NT2/D1 (cell line): ENCODE measurements around the gene AK9.

Experiments
- DNase-seq: peaks from one replicate; pipeline ENCODE4 v3.0.0-alpha.2; 2011; ENCODE audit warnings: low read depth, low spot score
- H3K27me3 ChIP-seq: 2 replicates; pipeline ENCODE4 v1.6.0; 2011; ENCODE audit warnings: mild to moderate bottlenecking; ENCODE audit not compliant: insufficient read length, insufficient read depth
- H3K36me3 ChIP-seq: 2 replicates; pipeline ENCODE4 v1.6.1; 2011; ENCODE audit warnings: mild to moderate bottlenecking, low read length, mixed read lengths; ENCODE audit not compliant: insufficient read depth, insufficient read length
- H3K4me1 ChIP-seq: 2 replicates; pipeline ENCODE4 v1.5.1; 2011; ENCODE audit not compliant: insufficient read depth, insufficient read length
- H3K4me3 ChIP-seq: 2 replicates; pipeline ENCODE4 v1.5.1; 2011; ENCODE audit warnings: low read depth; ENCODE audit not compliant: insufficient read length
- H3K9ac ChIP-seq: 2 replicates; pipeline ENCODE4 v1.6.0; 2011; ENCODE audit warnings: low read depth; ENCODE audit not compliant: insufficient read length
- H3K9me3 ChIP-seq: 2 replicates; pipeline ENCODE4 v1.5.1; 2011; ENCODE audit warnings: mild to moderate bottlenecking, low read length; ENCODE audit not compliant: insufficient read depth
- SUZ12 ChIP-seq: IDR thresholded peaks from 2 replicates; pipeline ENCODE4 v1.6.1; 2011; ENCODE audit not compliant: insufficient read length, insufficient read depth; ENCODE audit errors: extremely low read depth
- YY1 ChIP-seq: IDR thresholded peaks from 2 replicates; pipeline ENCODE4 v1.6.1; 2011; ENCODE audit not compliant: insufficient read length, insufficient read depth
- ZNF274 ChIP-seq: IDR thresholded peaks from 2 replicates; pipeline ENCODE4 v1.6.1; 2011; ENCODE audit warnings: mild to moderate bottlenecking, low read depth, low read length

The AK9 gene

GRCh38 chr6:109482905-109483734 lies 207.9 kb downstream of the AK9 start, which contains the start of gene ZBTB24:
Gene ZBTB24, minus strand, starts transcription at chr6:109483219. Its CDS starts 1,193 bp downstream, at chr6:109482026.
- Histone ChIP-seq H3K4me3 (peak within 1 kb of the TSS; percentile 69), H3K9me3 (no peaks in the 10 kb centered on the region), H3K36me3 (peaks cover 25% of the 10 kb centered on the region), H3K4me1 (peaks cover 3% of the 10 kb centered on the region), H3K27me3 (peaks cover 18% of the 10 kb centered on the region), H3K9ac (peak within 1 kb of the TSS; percentile 84)
- TF ChIP-seq ZNF274 (no peak), YY1 (no peak), SUZ12 (no peak)
- DNase-seq = peak; percentile 64

GRCh38 chr6:109480993-109481480 lies 210.0 kb downstream of the AK9 start:
- no peak overlapping the region for H3K9ac ChIP-seq
- DNase-seq = no peak
- peaks cover 39% of the 10 kb centered on the region for H3K36me3 ChIP-seq
- TF ChIP-seq YY1 (no peak), ZNF274 (no peak), SUZ12 (no peak)
- peaks cover 3% of the 10 kb centered on the region for H3K4me1 ChIP-seq
- H3K4me3 ChIP-seq = no peak overlapping the region
- H3K9me3 ChIP-seq = no peaks in the 10 kb centered on the region
- peaks cover 18% of the 10 kb centered on the region for H3K27me3 ChIP-seq

GRCh38 chr6:109478841-109479624 lies 212.0 kb downstream of the AK9 start:
- Histone ChIP-seq H3K36me3 (peaks cover 56% of the 10 kb centered on the region), H3K4me3 (peak overlapping the region; percentile 1), H3K4me1 (no peaks in the 10 kb centered on the region), H3K9ac (peak overlapping the region; percentile 42), H3K27me3 (peaks cover 5% of the 10 kb centered on the region), H3K9me3 (no peaks in the 10 kb centered on the region)
- DNase-seq = no peak
- TF ChIP-seq SUZ12 = no peak
- no peak for TF ChIP-seq ZNF274
- no peak for TF ChIP-seq YY1

GRCh38 chr6:109478222-109478805 lies 212.7 kb downstream of the AK9 start:
- no peak overlapping the region for H3K9ac ChIP-seq
- TF ChIP-seq SUZ12 (no peak), YY1 (no peak), ZNF274 (no peak)
- H3K4me3 ChIP-seq = no peak overlapping the region
- H3K36me3 ChIP-seq = peaks cover 62% of the 10 kb centered on the region
- no peaks in the 10 kb centered on the region for H3K27me3 ChIP-seq
- no peak for DNase-seq
- no peaks in the 10 kb centered on the region for H3K9me3 ChIP-seq
- H3K4me1 ChIP-seq = no peaks in the 10 kb centered on the region

- Histone ChIP-seq H3K9me3 (no peaks in the 10 kb centered on the region), H3K4me1 (no peaks in the 10 kb centered on the region), H3K9ac (no peak overlapping the region), H3K27me3 (no peaks in the 10 kb centered on the region), H3K36me3 (peaks cover 68% of the 10 kb centered on the region), H3K4me3 (no peak overlapping the region)
- TF ChIP-seq YY1 (no peak), SUZ12 (no peak), ZNF274 (no peak)
- DNase-seq = peak; percentile 9
Measured at GRCh38 chr6:109477725-109478124, 213.3 kb downstream of the AK9 start.

- Histone ChIP-seq H3K27me3 (no peaks in the 10 kb centered on the region), H3K9me3 (no peaks in the 10 kb centered on the region), H3K4me3 (no peak overlapping the region), H3K36me3 (peaks cover 74% of the 10 kb centered on the region), H3K9ac (no peak overlapping the region), H3K4me1 (no peaks in the 10 kb centered on the region)
- TF ChIP-seq YY1 (no peak), ZNF274 (no peak), SUZ12 (no peak)
- DNase-seq = no peak
Measured at GRCh38 chr6:109477184-109477583, 213.8 kb downstream of the AK9 start.

- H3K27me3 ChIP-seq = no peaks in the 10 kb centered on the region
- DNase-seq = no peak
- peaks cover 77% of the 10 kb centered on the region for H3K36me3 ChIP-seq
- H3K4me3 ChIP-seq = no peak overlapping the region
- H3K4me1 ChIP-seq = no peaks in the 10 kb centered on the region
- H3K9me3 ChIP-seq = no peaks in the 10 kb centered on the region
- H3K9ac ChIP-seq = no peak overlapping the region
- no peak for TF ChIP-seq ZNF274
- TF ChIP-seq SUZ12 = no peak
- no peak for TF ChIP-seq YY1
Measured at GRCh38 chr6:109475625-109476024, 215.4 kb downstream of the AK9 start.
